C4-2B (cell line): ENCODE results near the gene EFNB1.

Source experiments
- H3K27ac ChIP-seq: fragments of 450-650 bp; 2 replicates; pipeline ENCODE4 v1.5.1; 2017
- ZFX ChIP-seq: fragments of 450-650 bp; IDR thresholded peaks from 2 replicates; pipeline ENCODE4 v1.6.1; 2017
- TF ChIP-seq, protein P1 (sequence below): fragments of 450-650 bp; conservative IDR thresholded peaks from 2 replicates; pipeline ENCODE4 v1.5.1; 2017; ENCODE audit warnings: mild to moderate bottlenecking

Gene EFNB1

GRCh38 chrX:68867458-68868112 is 38.8 kb downstream of the EFNB1 start:
- TF ChIP-seq, protein P1, sequence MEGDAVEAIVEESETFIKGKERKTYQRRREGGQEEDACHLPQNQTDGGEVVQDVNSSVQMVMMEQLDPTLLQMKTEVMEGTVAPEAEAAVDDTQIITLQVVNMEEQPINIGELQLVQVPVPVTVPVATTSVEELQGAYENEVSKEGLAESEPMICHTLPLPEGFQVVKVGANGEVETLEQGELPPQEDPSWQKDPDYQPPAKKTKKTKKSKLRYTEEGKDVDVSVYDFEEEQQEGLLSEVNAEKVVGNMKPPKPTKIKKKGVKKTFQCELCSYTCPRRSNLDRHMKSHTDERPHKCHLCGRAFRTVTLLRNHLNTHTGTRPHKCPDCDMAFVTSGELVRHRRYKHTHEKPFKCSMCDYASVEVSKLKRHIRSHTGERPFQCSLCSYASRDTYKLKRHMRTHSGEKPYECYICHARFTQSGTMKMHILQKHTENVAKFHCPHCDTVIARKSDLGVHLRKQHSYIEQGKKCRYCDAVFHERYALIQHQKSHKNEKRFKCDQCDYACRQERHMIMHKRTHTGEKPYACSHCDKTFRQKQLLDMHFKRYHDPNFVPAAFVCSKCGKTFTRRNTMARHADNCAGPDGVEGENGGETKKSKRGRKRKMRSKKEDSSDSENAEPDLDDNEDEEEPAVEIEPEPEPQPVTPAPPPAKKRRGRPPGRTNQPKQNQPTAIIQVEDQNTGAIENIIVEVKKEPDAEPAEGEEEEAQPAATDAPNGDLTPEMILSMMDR: no peak
- TF ChIP-seq ZFX: no peak
- H3K27ac ChIP-seq: no peak overlapping the region

GRCh38 chrX:68868316-68868715 is 39.5 kb downstream of the EFNB1 start:
- TF ChIP-seq, protein P1: no peak
- H3K27ac ChIP-seq: no peak overlapping the region

GRCh38 chrX:68868902-68869800 is 40.3 kb downstream of the EFNB1 start:
- H3K27ac ChIP-seq: no peak overlapping the region
- TF ChIP-seq, protein P1: no peak
- TF ChIP-seq ZFX: no peak

GRCh38 chrX:68870357-68870756 is 41.5 kb downstream of the EFNB1 start:
- TF ChIP-seq, protein P1: no peak
- TF ChIP-seq ZFX: no peak

GRCh38 chrX:68872171-68872570 is 43.4 kb downstream of the EFNB1 start:
- TF ChIP-seq, protein P1: no peak
- TF ChIP-seq ZFX: no peak
- no peak overlapping the region for H3K27ac ChIP-seq

More at GRCh38 chrX:68870357-68870756, 41.5 kb downstream of the EFNB1 start:
- no peak overlapping the region for H3K27ac ChIP-seq

- no peak for TF ChIP-seq ZFX
- TF ChIP-seq, protein P1: no peak
- H3K27ac ChIP-seq: no peak overlapping the region
These were observed 45.3 kb downstream of the EFNB1 start for GRCh38 chrX:68874076-68874475.

DNA sequence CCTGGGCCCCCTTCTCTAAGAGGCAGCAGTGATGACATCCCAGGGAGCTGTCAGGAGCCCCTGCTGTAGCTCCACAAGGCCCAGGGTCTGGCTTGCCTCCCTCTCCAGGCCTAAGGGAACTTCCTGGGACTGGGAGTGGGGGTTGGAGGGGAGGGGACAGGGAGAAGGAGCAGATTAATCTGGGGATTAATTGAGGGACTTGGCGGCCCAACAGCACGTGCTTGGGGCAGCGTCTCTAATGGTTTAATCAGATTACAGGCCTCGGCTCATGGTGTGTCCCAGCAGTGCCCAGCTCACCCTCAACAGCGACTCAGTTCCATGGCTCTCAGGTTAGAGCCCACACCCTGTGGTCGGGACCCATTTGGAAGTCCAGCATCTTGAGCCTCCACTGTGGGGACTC is 47.9 kb downstream of the EFNB1 start:
- H3K27ac ChIP-seq: no peak overlapping the region
- no peak for TF ChIP-seq ZFX
- TF ChIP-seq, protein P1: no peak
